GM13976 (cell line): Measurements from ENCODE around the gene CARS2.
A peak's percentile ranks its signal among the peaks of the same experiment; 100 is the strongest.

Experiments used
- DNase-seq: peaks from one replicate; pipeline ENCODE4 v3.0.0; 2012; ENCODE audit warnings: low spot score
- in situ Hi-C: fragments of 300-500 bp; cut with MboI; formaldehyde crosslinking; loops from one replicate; pipeline ENCODE4 v1.12.0; 2022; ENCODE audit warnings: low sequenced_read_pairs, mixed read lengths, inconsistent platforms; ENCODE audit not compliant: unreplicated experiment
- TF ChIP-seq, protein P1 (sequence below): IDR thresholded peaks from 2 replicates; pipeline ENCODE4 v1.5.1; 2012; ENCODE audit warnings: borderline replicate concordance, mild to moderate bottlenecking; ENCODE audit not compliant: insufficient read depth; ENCODE audit errors: extremely low read depth, missing control alignments, control extremely low read depth

The CARS2 gene

DNA sequence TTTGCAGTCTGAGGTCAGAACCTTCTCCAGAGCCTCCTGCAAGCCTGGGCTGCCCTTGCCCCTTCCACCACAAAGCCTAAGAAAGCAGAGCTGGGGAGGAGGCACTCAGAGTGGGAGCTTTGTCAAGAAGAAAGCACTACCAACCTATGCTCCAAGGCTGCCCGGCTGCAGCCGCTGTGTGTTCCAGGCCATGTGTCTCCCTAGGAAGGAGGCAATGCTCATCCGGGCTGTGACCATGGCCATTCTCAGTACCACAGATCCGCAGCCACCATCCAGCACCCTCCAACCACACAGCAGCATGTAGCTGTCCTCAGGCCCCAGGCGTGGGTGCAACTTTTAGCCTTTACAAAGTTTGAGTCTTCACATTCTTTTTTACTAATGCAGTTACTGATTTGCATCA is 22.0 kb downstream of the CARS2 start:
- in situ Hi-C loops = no loop called here
- no peak for DNase-seq
- TF ChIP-seq, protein P1, sequence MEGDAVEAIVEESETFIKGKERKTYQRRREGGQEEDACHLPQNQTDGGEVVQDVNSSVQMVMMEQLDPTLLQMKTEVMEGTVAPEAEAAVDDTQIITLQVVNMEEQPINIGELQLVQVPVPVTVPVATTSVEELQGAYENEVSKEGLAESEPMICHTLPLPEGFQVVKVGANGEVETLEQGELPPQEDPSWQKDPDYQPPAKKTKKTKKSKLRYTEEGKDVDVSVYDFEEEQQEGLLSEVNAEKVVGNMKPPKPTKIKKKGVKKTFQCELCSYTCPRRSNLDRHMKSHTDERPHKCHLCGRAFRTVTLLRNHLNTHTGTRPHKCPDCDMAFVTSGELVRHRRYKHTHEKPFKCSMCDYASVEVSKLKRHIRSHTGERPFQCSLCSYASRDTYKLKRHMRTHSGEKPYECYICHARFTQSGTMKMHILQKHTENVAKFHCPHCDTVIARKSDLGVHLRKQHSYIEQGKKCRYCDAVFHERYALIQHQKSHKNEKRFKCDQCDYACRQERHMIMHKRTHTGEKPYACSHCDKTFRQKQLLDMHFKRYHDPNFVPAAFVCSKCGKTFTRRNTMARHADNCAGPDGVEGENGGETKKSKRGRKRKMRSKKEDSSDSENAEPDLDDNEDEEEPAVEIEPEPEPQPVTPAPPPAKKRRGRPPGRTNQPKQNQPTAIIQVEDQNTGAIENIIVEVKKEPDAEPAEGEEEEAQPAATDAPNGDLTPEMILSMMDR = no peak

DNA sequence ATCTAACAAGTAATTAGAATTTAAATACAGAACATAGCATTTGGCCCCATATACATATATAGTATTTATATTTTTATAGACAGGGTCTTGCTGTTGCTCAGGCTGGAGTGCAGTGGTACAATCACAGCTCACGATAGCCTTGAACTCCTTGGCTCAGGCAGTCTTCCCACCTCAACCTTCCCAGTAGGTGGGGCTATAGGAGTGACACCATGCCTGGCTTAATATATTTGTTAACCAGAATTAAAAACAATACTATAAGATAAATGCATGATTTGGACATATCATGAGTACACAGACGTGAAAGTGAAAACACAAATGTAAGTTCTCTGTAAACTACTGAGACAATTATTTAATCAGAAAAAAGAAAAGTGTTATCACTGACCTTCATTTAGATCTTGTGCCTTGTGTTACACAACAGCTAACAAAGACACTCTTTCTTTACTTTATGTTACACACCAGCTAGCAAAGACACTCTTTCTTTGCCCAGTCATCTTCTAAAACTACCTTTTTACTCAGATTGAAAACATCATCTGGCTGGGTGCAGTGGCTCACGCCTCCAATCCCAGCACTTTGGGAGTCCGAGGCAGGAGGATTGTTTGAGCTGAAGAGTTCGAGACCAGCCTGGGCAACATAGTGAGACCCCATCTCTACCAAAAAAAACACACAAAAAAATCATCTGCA is 22.6 kb downstream of the CARS2 start:
- in situ Hi-C loops = no loop called here
- no peak for DNase-seq
- TF ChIP-seq, protein P1 = peak; percentile 41

DNA sequence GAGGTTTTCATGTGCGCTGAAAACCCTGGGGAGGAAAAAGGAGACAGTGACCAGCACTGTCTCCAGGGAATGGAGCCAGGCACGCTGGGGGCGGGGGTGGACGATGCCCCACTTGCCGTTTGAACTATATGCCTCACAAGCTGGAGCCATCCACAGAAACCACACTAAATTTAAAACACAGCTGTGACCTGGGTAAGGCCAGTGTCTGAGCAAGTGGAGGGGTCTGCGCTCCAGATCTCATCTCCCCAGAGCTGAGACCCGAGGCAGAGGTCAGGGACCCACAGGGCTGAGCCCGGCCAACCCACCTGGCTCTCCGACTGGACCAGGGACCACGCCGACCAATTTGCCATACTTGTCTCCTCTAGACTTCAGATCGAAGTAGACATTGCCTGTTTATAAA is 23.2 kb downstream of the CARS2 start:
- DNase-seq = no peak
- TF ChIP-seq, protein P1 = no peak
- in situ Hi-C loops = no loop called here

DNA sequence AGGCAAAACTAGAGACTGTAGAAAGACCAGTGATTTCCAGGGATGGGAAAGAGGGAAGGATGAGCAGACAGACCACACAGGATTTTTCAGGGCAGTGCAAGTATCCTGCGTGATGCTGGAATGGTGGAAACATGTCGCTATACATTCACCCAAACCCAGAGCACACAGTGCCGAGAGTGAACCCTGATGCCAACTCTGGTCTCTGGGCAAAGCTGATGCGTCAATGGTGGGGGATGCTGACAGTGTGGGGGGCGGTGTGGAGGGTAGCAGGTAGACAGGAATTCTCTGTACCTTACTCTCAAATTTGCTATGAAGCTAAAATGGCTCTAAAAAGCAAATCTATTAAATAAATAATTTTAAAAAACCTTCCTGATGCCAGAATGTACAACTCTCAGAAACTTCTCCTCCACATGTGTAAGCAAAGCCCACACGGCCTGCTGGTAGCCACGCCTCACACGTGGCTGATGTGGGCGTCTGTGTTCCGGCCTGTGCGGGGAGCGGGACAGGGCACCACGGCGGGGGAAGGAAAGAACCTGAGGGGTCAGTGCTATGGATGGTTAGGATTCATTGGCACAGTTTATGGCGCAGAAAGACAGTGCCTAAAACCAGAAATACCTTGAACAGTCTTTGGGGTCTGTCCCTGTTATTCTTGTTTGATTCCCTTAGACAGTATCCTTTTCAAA is 23.9 kb downstream of the CARS2 start:
- TF ChIP-seq, protein P1 = no peak
- DNase-seq = no peak
- in situ Hi-C loops = no loop called here

DNA sequence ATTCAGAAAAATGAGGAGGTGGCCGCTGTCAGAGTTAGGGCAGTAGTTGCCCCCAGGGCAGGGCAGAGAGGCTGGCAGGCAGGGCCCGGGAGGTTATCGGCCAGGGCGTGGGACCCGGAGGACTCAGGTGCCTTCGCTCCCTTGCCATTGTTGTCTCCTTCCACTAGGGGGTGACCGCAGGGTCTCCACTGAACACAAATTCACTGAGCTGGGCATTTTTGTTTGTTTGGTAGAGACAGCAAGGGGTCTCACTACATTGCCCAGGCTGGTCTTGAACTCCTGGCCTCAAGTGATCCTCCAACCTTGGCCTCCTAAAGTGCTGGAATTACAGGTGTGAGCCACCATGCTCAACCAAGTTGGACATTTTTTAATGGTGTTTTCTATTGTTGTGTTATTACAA is 25.1 kb downstream of the CARS2 start:
- peak; percentile 52 for DNase-seq
- in situ Hi-C loops = no loop called here
- TF ChIP-seq, protein P1 = no peak

DNA sequence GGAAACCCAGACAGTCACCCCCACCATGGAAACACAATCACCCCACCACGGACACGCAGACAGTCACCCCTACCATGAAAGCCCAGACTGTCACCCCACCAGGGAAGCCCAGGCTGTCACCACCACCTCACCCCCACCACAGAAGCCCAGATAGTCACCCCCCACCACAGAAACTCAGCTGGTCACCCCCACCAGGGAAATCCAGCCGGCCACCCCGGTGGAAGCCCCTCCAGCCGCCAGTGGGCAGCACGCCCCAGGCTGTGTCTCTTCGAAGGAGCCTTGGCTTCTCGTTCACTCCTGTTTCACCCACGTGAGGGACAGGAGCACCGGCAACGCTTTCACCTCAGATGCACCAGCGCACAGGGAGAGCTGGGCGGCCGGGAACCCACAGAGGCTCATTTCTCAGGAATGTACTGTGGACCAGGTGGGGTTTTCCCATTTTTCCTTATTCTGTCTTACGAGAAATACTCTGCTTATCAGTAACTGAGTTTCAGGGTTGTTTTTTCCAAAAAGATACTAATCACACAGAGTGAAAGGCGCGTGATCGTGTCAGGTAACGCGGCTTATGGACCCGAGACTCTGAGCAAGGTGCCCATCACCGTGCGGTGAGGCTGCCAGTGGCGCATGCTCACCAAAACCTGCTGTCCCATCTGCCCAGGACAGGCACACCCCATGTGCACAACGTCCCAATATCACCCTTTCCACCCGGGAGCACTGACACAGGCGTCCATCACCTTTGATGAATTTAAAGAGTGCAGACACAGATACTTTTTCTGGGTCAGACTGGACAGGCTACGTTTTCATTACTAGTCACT is 28.0 kb downstream of the CARS2 start:
- peak; percentile 53 for DNase-seq
- TF ChIP-seq, protein P1 = no peak
- in situ Hi-C loops = no loop called here
